GM23338 (cell line): ENCODE data around the gene TMEM138. TPM values are rescaled to one million over a fixed set of nuclear protein-coding genes. Genes with fewer than 3 reads are reported as not detected.

Experiments
- ATAC-seq: fragments of 200-7000 bp; cut with Tn5 transposase; 3 replicates; pipeline ENCODE4 v1.9.1; 2020
- DNase-seq: peaks from one replicate; pipeline ENCODE4 v3.0.0-alpha.2; 2015; ENCODE audit warnings: low spot score
- H2AFZ ChIP-seq: fragments of 200-600 bp; sonication (generic); 2 replicates; pipeline ENCODE4 v1.8.0; 2016; ENCODE audit warnings: antibody characterized with exemption, mild to moderate bottlenecking, moderate library complexity
- H3F3A ChIP-seq: fragments of 200-600 bp; sonication (generic); replicated peaks from 2 replicates; pipeline ENCODE4 v1.8.0; 2017; ENCODE audit warnings: antibody characterized with exemption, mixed run types, low read depth
- H3K27ac ChIP-seq: fragments of 200-600 bp; sonication (generic); 2 replicates; pipeline ENCODE4 v1.6.1; 2016; ENCODE audit warnings: low read depth
- H3K27me3 ChIP-seq: fragments of 200-600 bp; sonication (generic); 2 replicates; pipeline ENCODE4 v1.8.0; 2016; ENCODE audit warnings: mild to moderate bottlenecking, mixed run types, moderate library complexity; ENCODE audit not compliant: insufficient read depth
- H3K36me3 ChIP-seq: fragments of 200-600 bp; sonication (generic); 2 replicates; pipeline ENCODE4 v1.8.0; 2016; ENCODE audit warnings: mild to moderate bottlenecking; ENCODE audit not compliant: insufficient read depth
- H3K4me1 ChIP-seq: fragments of 200-600 bp; sonication (generic); 2 replicates; pipeline ENCODE4 v1.8.0; 2016; ENCODE audit warnings: mild to moderate bottlenecking, moderate library complexity; ENCODE audit not compliant: insufficient read depth
- H3K4me2 ChIP-seq: fragments of 200-600 bp; sonication (generic); 2 replicates; pipeline ENCODE4 v1.7.1; 2017; ENCODE audit warnings: mixed run types
- H3K4me3 ChIP-seq: fragments of 200-600 bp; sonication (generic); 2 replicates; pipeline ENCODE4 v1.6.1; 2016; ENCODE audit warnings: mixed run types
- H3K79me2 ChIP-seq: fragments of 200-600 bp; sonication (generic); replicated peaks from 2 replicates; pipeline ENCODE4 v1.8.0; 2017; ENCODE audit warnings: mild to moderate bottlenecking; ENCODE audit not compliant: insufficient read depth
- H3K9me2 ChIP-seq: fragments of 200-600 bp; sonication (generic); 2 replicates; pipeline ENCODE4 v1.8.0; 2017; ENCODE audit not compliant: insufficient read depth
- H4K20me1 ChIP-seq: fragments of 200-600 bp; sonication (generic); replicated peaks from 2 replicates; pipeline ENCODE4 v1.8.0; 2017; ENCODE audit warnings: mild to moderate bottlenecking; ENCODE audit not compliant: insufficient read depth
- H3K27ac Mint-ChIP-seq: 2 replicates; pipeline ENCODE4 v1.8.0; 2020; ENCODE audit warnings: inconsistent platforms, mild to moderate bottlenecking, moderate library complexity, mixed read lengths
- H3K27me3 Mint-ChIP-seq: 3 replicates; pipeline ENCODE4 v1.8.0; 2022; ENCODE audit warnings: low read depth, mild to moderate bottlenecking, moderate library complexity, mixed read lengths, inconsistent platforms; ENCODE audit not compliant: insufficient read depth, poor library complexity
- H3K36me3 Mint-ChIP-seq: 3 replicates; pipeline ENCODE4 v1.8.0; 2021; ENCODE audit warnings: low read depth, mild to moderate bottlenecking, inconsistent platforms, moderate library complexity, mixed read lengths
- H3K4me1 Mint-ChIP-seq: 3 replicates; pipeline ENCODE4 v1.8.0; 2020; ENCODE audit warnings: mild to moderate bottlenecking, inconsistent platforms, mixed read lengths
- H3K4me3 Mint-ChIP-seq: 3 replicates; pipeline ENCODE4 v1.8.0; 2021; ENCODE audit warnings: moderate library complexity, mild to moderate bottlenecking, inconsistent platforms, mixed read lengths
- H3K9me3 Mint-ChIP-seq: 3 replicates; pipeline ENCODE4 v1.8.0; 2020; ENCODE audit warnings: moderate library complexity, mild to moderate bottlenecking, inconsistent platforms, mixed read lengths
- EZH2phosphoT487 ChIP-seq: fragments of 200-600 bp; sonication (generic); IDR thresholded peaks from one replicate; pipeline ENCODE4 v1.8.1; 2018; ENCODE audit warnings: antibody characterized with exemption; ENCODE audit not compliant: unreplicated experiment
- JUNB ChIP-seq: IDR thresholded peaks from one replicate; pipeline ENCODE4 v1.6.1; 2016; ENCODE audit warnings: antibody characterized with exemption; ENCODE audit not compliant: unreplicated experiment
- NANOG ChIP-seq: IDR thresholded peaks from 2 replicates; pipeline ENCODE4 v1.6.1; 2016; ENCODE audit warnings: antibody characterized with exemption, borderline replicate concordance
- ZNF114 ChIP-seq: fragments of 250-450 bp; sonication (Bioruptor Pico); IDR thresholded peaks from 2 replicates; pipeline ENCODE4 v1.5.0; 2020; ENCODE audit warnings: mild to moderate bottlenecking, moderate library complexity
- ZNF331 ChIP-seq: fragments of 250-450 bp; sonication (Bioruptor Pico); IDR thresholded peaks from 2 replicates; pipeline ENCODE4 v1.5.0; 2020; ENCODE audit warnings: low read depth, mild to moderate bottlenecking, moderate library complexity
- polyA plus RNA-seq: library from polyadenylated mRNA; unstranded; fragments of >200 nt; fragmentation: Nextera tagmentation; extraction: Ambion mirVana; gene quantifications from 2 replicates; pipeline ENCODE4 v1.2.1, GENCODE V29; 2016
- total RNA-seq: library from RNA; depleted of rRNA; stranded (reverse); fragments of >200 nt; shearing (Covaris generic); gene quantifications from 2 replicates; pipeline ENCODE4 v1.2.3, GENCODE V29; 2014
- TF ChIP-seq, protein P1 (sequence below): IDR thresholded peaks from 2 replicates; pipeline ENCODE4 v1.6.1; 2016; ENCODE audit warnings: antibody characterized with exemption
- TF ChIP-seq, protein P2 (sequence below), 2 experiments: fragments of 200-600 bp in 1 of 2; sonication (generic) in 1 of 2; conservative IDR thresholded peaks; 2 replicates each; pipeline versions ENCODE4 v1.5.1 to v1.6.1; 2016 to 2017; ENCODE audit warnings: antibody characterized with exemption in 2 of 2, low read depth in 2 of 2, mild to moderate bottlenecking in 2 of 2, moderate library complexity in 1 of 2
- TF ChIP-seq, protein P3 (sequence below): IDR thresholded peaks from one replicate; pipeline ENCODE4 v1.6.1; 2018; ENCODE audit warnings: antibody characterized with exemption; ENCODE audit not compliant: unreplicated experiment

The TMEM138 gene
- total and polyA plus RNA-seq, 2 experiments from 2014 or later, result 30.2 to 32.1 TPM

DNA sequence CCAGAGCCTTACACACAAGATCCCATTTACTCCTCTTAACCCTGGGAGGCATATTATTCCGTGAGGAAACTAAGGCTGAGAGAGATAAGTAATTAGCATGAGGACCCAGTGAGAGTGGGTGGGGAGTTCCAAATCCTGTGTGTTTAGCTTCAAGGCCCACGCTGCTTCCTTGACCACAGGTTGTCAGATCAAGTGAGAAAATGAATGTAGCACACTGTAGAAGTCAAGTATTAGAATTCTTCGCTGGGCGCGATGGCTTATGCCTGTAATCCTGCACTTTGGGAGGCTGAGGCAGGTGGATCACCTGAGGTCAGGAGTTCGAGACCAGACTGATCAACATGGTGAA, 4.3 kb upstream of the TMEM138 start:
- no peak overlapping the region for H3K4me3 Mint-ChIP-seq
- H3K27ac ChIP-seq, result no peak overlapping the region
- peaks cover 22% of the 10 kb centered on the region for H3K79me2 ChIP-seq
- H3K27me3 Mint-ChIP-seq, result peaks cover 6% of the 10 kb centered on the region
- 0 out of 2 replicates have a peak, but pooled peaks cover 4% of the 10 kb centered on the region for H4K20me1 ChIP-seq
- H3K27me3 ChIP-seq, result no peaks in the 10 kb centered on the region
- H3K9me3 Mint-ChIP-seq, result no peaks in the 10 kb centered on the region
- no peak overlapping the region for H3K4me2 ChIP-seq
- H3K4me1 Mint-ChIP-seq, result peaks cover 9% of the 10 kb centered on the region
- H3K9me2 ChIP-seq, result no peaks in the 10 kb centered on the region
- no peak for TF ChIP-seq NANOG
- TF ChIP-seq, protein P1, sequence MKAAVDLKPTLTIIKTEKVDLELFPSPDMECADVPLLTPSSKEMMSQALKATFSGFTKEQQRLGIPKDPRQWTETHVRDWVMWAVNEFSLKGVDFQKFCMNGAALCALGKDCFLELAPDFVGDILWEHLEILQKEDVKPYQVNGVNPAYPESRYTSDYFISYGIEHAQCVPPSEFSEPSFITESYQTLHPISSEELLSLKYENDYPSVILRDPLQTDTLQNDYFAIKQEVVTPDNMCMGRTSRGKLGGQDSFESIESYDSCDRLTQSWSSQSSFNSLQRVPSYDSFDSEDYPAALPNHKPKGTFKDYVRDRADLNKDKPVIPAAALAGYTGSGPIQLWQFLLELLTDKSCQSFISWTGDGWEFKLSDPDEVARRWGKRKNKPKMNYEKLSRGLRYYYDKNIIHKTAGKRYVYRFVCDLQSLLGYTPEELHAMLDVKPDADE, result no peak
- TF ChIP-seq, protein P2, sequence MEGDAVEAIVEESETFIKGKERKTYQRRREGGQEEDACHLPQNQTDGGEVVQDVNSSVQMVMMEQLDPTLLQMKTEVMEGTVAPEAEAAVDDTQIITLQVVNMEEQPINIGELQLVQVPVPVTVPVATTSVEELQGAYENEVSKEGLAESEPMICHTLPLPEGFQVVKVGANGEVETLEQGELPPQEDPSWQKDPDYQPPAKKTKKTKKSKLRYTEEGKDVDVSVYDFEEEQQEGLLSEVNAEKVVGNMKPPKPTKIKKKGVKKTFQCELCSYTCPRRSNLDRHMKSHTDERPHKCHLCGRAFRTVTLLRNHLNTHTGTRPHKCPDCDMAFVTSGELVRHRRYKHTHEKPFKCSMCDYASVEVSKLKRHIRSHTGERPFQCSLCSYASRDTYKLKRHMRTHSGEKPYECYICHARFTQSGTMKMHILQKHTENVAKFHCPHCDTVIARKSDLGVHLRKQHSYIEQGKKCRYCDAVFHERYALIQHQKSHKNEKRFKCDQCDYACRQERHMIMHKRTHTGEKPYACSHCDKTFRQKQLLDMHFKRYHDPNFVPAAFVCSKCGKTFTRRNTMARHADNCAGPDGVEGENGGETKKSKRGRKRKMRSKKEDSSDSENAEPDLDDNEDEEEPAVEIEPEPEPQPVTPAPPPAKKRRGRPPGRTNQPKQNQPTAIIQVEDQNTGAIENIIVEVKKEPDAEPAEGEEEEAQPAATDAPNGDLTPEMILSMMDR (conservative IDR thresholded peaks at IDR 0.05; ENCODE audit: low read depth in 2 of 2), result no peak
- no peak for TF ChIP-seq JUNB
- H3K36me3 ChIP-seq, result no peaks in the 10 kb centered on the region
- peaks cover 12% of the 10 kb centered on the region for H3K36me3 Mint-ChIP-seq
- no peak for ATAC-seq
- no peak for DNase-seq
- H3K4me1 ChIP-seq, result peaks cover 7% of the 10 kb centered on the region
- peaks cover 3% of the 10 kb centered on the region; the same call in 1 of the 2 replicates for H3F3A ChIP-seq
- no peak overlapping the region for H3K4me3 ChIP-seq
- no peak overlapping the region for H3K27ac Mint-ChIP-seq
- H2AFZ ChIP-seq, result no peak overlapping the region

DNA sequence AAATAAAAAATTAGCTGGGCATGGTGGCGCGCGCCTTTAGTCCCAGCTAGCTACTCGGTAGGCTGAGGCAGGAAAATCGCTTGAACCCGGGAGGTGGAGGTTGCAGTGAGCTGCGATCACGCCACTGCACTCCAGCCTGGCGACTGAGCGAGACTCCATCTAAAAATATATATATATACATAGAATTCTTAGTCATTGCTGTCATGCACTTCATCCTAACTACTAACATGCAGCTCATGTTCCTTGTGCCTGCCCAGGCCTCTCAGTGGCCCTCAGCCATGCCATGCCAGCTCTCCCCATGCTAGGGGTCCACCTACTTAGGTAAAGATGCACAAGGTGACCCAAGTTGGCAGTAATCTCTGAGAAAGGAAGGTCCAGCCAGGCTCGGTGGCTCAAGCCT, 3.6 kb upstream of the TMEM138 start:
- Mint-ChIP-seq H3K27ac (no peak overlapping the region), H3K9me3 (no peaks in the 10 kb centered on the region), H3K4me3 (no peak overlapping the region)

DNA sequence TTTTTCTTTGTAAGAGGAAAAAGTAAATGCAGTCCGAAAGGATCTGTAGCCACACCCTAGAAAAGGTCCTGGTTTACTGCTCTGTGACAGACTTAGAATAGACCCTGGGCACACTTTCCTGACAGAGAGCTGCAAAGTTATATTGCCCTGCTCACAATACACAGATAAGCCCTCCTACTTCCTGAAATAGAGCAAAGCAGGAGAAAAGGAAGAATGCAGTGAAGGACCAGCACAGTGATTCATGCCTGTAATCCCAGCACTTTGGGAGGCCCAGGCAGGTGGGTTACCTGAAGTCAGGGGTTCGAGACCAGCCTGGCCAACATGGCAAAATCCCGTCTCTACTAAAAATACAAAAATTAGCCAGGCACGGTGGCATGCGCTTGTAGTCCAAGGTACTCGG, 2.7 kb upstream of the TMEM138 start:
- H3K79me2 ChIP-seq, result peaks cover 36% of the 10 kb centered on the region
- no peak overlapping the region for H3K27ac ChIP-seq
- H3K27me3 ChIP-seq, result no peaks in the 10 kb centered on the region
- H3K27me3 Mint-ChIP-seq, result peaks cover 8% of the 10 kb centered on the region
- no peak overlapping the region for H3K4me2 ChIP-seq
- H3K27ac Mint-ChIP-seq, result no peak overlapping the region
- DNase-seq, result no peak
- H3K36me3 ChIP-seq, result no peaks in the 10 kb centered on the region
- H3K4me3 Mint-ChIP-seq, result peak overlapping the region; percentile 17; the same call in 1 of the 3 replicates
- H4K20me1 ChIP-seq, result peaks cover 8% of the 10 kb centered on the region; the same call in 1 of the 2 replicates
- H3K9me2 ChIP-seq, result no peaks in the 10 kb centered on the region
- H3K4me1 Mint-ChIP-seq, result peaks cover 17% of the 10 kb centered on the region
- peaks cover 18% of the 10 kb centered on the region for H3K36me3 Mint-ChIP-seq
- ATAC-seq, result no peak
- H3K9me3 Mint-ChIP-seq, result no peaks in the 10 kb centered on the region
- H3K4me3 ChIP-seq, result no peak overlapping the region
- H3K4me1 ChIP-seq, result peaks cover 11% of the 10 kb centered on the region
- no peak overlapping the region for H2AFZ ChIP-seq
- H3F3A ChIP-seq, result peaks cover 10% of the 10 kb centered on the region; the same call in 1 of the 2 replicates
- TF ChIP-seq ZNF114 (no peak), ZNF331 (CRISPR knock-in tag) (no peak), JUNB (no peak), EZH2phosphoT487 (no peak)
- TF ChIP-seq, protein P2 (conservative IDR thresholded peaks at IDR 0.05; ENCODE audit: low read depth in 2 of 2), result no peak
- TF ChIP-seq, protein P3, sequence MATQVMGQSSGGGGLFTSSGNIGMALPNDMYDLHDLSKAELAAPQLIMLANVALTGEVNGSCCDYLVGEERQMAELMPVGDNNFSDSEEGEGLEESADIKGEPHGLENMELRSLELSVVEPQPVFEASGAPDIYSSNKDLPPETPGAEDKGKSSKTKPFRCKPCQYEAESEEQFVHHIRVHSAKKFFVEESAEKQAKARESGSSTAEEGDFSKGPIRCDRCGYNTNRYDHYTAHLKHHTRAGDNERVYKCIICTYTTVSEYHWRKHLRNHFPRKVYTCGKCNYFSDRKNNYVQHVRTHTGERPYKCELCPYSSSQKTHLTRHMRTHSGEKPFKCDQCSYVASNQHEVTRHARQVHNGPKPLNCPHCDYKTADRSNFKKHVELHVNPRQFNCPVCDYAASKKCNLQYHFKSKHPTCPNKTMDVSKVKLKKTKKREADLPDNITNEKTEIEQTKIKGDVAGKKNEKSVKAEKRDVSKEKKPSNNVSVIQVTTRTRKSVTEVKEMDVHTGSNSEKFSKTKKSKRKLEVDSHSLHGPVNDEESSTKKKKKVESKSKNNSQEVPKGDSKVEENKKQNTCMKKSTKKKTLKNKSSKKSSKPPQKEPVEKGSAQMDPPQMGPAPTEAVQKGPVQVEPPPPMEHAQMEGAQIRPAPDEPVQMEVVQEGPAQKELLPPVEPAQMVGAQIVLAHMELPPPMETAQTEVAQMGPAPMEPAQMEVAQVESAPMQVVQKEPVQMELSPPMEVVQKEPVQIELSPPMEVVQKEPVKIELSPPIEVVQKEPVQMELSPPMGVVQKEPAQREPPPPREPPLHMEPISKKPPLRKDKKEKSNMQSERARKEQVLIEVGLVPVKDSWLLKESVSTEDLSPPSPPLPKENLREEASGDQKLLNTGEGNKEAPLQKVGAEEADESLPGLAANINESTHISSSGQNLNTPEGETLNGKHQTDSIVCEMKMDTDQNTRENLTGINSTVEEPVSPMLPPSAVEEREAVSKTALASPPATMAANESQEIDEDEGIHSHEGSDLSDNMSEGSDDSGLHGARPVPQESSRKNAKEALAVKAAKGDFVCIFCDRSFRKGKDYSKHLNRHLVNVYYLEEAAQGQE, result no peak

More for the DNA sequence above, 3.6 kb upstream of the TMEM138 start:
- no peak overlapping the region for H3K4me2 ChIP-seq
- peaks cover 29% of the 10 kb centered on the region for H3K79me2 ChIP-seq
- DNase-seq (no peak), ATAC-seq (no peak)
- 0 out of 2 replicates have a peak, but pooled peaks cover 4% of the 10 kb centered on the region for H4K20me1 ChIP-seq
- no peak overlapping the region for H3K27ac ChIP-seq
- H3K27me3 ChIP-seq, result no peaks in the 10 kb centered on the region
- Mint-ChIP-seq H3K27me3 (peaks cover 8% of the 10 kb centered on the region), H3K36me3 (peaks cover 10% of the 10 kb centered on the region), H3K4me1 (peaks cover 14% of the 10 kb centered on the region)
- no peaks in the 10 kb centered on the region for H3K36me3 ChIP-seq
- H3K9me2 ChIP-seq, result no peaks in the 10 kb centered on the region
- H3K4me1 ChIP-seq, result peaks cover 11% of the 10 kb centered on the region
- peaks cover 5% of the 10 kb centered on the region; the same call in 1 of the 2 replicates for H3F3A ChIP-seq
- H3K4me3 ChIP-seq, result no peak overlapping the region
- H2AFZ ChIP-seq, result no peak overlapping the region
- TF ChIP-seq, protein P1, result no peak
